A673 (cell line): ENCODE results near the gene COA3. TPM values are rescaled to one million over a fixed set of nuclear protein-coding genes. Genes with fewer than 3 reads are reported as not detected.

Experiments
- BruUV-seq: library from RNA; stranded (reverse); fragments of 400-500 nt; replicated peaks from 2 replicates; lab custom pipeline; 2021; lab: Mats Ljungman, UMichigan
- CTCF ChIA-PET: fragments of 300-600 bp; sonication (Branson Sonifier 250); formaldehyde crosslinking; loops from one replicate; lab custom pipeline; 2022; ENCODE audit warnings: antibody characterized with exemption; lab: Charles Lee
- POLR2A ChIA-PET: fragments of 300-600 bp; sonication (Branson Sonifier 250); formaldehyde crosslinking; loops from one replicate; lab custom pipeline; 2022; ENCODE audit warnings: antibody characterized with exemption; ENCODE audit not compliant: low non-redundant PET; lab: Charles Lee
- DNase-seq: peaks from one replicate; pipeline ENCODE4 v3.0.0-alpha.2; 2015; ENCODE audit warnings: low spot score
- H3K27ac ChIP-seq: fragments of 200-600 bp; sonication (generic); 2 replicates; pipeline ENCODE4 v1.5.1; 2016; ENCODE audit warnings: mixed run types, low read depth, mild to moderate bottlenecking, mixed read lengths, antibody characterized with exemption, low read length; ENCODE audit not compliant: poor library complexity, severe bottlenecking
- H3K27me3 ChIP-seq: fragments of 200-600 bp; sonication (generic); replicated peaks from 2 replicates; pipeline ENCODE4 v1.6.1; 2017; ENCODE audit warnings: mixed run types, low read depth, mild to moderate bottlenecking, mixed read lengths, antibody characterized with exemption, low read length; ENCODE audit not compliant: insufficient read depth, poor library complexity
- H3K36me3 ChIP-seq: fragments of 200-600 bp; sonication (generic); 2 replicates; pipeline ENCODE4 v1.6.1; 2016; ENCODE audit warnings: mixed run types, mild to moderate bottlenecking, mixed read lengths, antibody characterized with exemption, low read length; ENCODE audit not compliant: insufficient read depth, poor library complexity, severe bottlenecking
- H3K4me1 ChIP-seq: fragments of 200-600 bp; sonication (generic); 2 replicates; pipeline ENCODE4 v1.6.1; 2017; ENCODE audit warnings: mixed run types, mild to moderate bottlenecking, mixed read lengths, antibody characterized with exemption, low read length; ENCODE audit not compliant: insufficient read depth, poor library complexity, severe bottlenecking
- H3K4me3 ChIP-seq: fragments of 200-600 bp; sonication (generic); 2 replicates; pipeline ENCODE4 v1.5.1; 2016; ENCODE audit warnings: low read depth, mixed run types, mild to moderate bottlenecking, mixed read lengths, low read length; ENCODE audit not compliant: poor library complexity, severe bottlenecking
- H3K9me3 ChIP-seq: fragments of 200-600 bp; sonication (generic); 2 replicates; pipeline ENCODE4 v1.6.1; 2016; ENCODE audit warnings: mixed run types, low read depth, mild to moderate bottlenecking, mixed read lengths, antibody characterized with exemption, low read length; ENCODE audit not compliant: poor library complexity, severe bottlenecking
- CTCF ChIP-seq: fragments of 300-800, 200-600 bp; sonication (generic); conservative IDR thresholded peaks from 2 replicates; pipeline ENCODE4 v1.5.1; 2017; ENCODE audit warnings: low read depth, mild to moderate bottlenecking, antibody characterized with exemption, low read length, moderate library complexity, mixed read lengths
- EZH2 ChIP-seq: fragments of 200-600 bp; sonication (generic); IDR thresholded peaks from 2 replicates; pipeline ENCODE4 v1.6.1; 2017; ENCODE audit warnings: borderline replicate concordance, low read depth, mild to moderate bottlenecking, mixed read lengths, antibody characterized with exemption, low read length; ENCODE audit not compliant: poor library complexity, severe bottlenecking
- intact Hi-C: fragments of 100-400 bp; cut with micrococcal nuclease; formaldehyde crosslinking; loops from one replicate; pipeline ENCODE4 v1.10.0; 2022; ENCODE audit not compliant: unreplicated experiment
- total RNA-seq: library from RNA; stranded (reverse); gene quantifications from 2 replicates; pipeline ENCODE4 v1.2.3, GENCODE V29; 2021

COA3 gene
- total RNA-seq, 1 experiment from 2014 or later, result 29.0 TPM

GRCh38 chr17:42792545-42792944 lies 6.0 kb downstream of the COA3 start:
- Histone ChIP-seq H3K4me3 (no peak overlapping the region), H3K27ac (no peak overlapping the region), H3K36me3 (no peaks in the 10 kb centered on the region), H3K9me3 (no peaks in the 10 kb centered on the region), H3K27me3 (no peaks in the 10 kb centered on the region), H3K4me1 (no peaks in the 10 kb centered on the region)
- DNase-seq, result no peak
- intact Hi-C loops, result no loop called here
- CTCF ChIA-PET, result no interaction called here
- TF ChIP-seq EZH2 (no peak), CTCF (no peak)
- no TSS peak for BruUV-seq
- POLR2A ChIA-PET, result no interaction called here

- Histone ChIP-seq H3K36me3 (no peaks in the 10 kb centered on the region), H3K4me3 (no peak overlapping the region), H3K9me3 (no peaks in the 10 kb centered on the region), H3K4me1 (no peaks in the 10 kb centered on the region), H3K27me3 (no peaks in the 10 kb centered on the region), H3K27ac (no peak overlapping the region)
- no peak for DNase-seq
- POLR2A ChIA-PET, result no interaction called here
- intact Hi-C loops, result no loop called here
- no TSS peak for BruUV-seq
- TF ChIP-seq EZH2 (no peak), CTCF (no peak)
- CTCF ChIA-PET, result no interaction called here
Measured at GRCh38 chr17:42791948-42792347, 6.6 kb downstream of the COA3 start.

GRCh38 chr17:42787266-42787665 lies 11.2 kb downstream of the COA3 start:
- Histone ChIP-seq H3K4me1 (no peaks in the 10 kb centered on the region), H3K27me3 (no peaks in the 10 kb centered on the region), H3K27ac (no peak overlapping the region), H3K4me3 (no peak overlapping the region), H3K36me3 (no peaks in the 10 kb centered on the region), H3K9me3 (no peaks in the 10 kb centered on the region)
- no TSS peak for BruUV-seq
- ChIA-PET CTCF (no interaction called here), POLR2A (no interaction called here)
- no peak for TF ChIP-seq CTCF
- no peak for TF ChIP-seq EZH2
- no peak for DNase-seq
- intact Hi-C loops, result no loop called here
